GM12878 (cell line): Measurements from ENCODE around the gene KCNQ1. TPM values are rescaled to one million over a fixed set of nuclear protein-coding genes. Genes with fewer than 3 reads are reported as not detected.

Source experiments
- ATAC-seq: fragments of 200-7000 bp; cut with Tn5 transposase; 3 replicates; pipeline ENCODE4 v1.9.1; 2020; ENCODE audit warnings: mild to moderate bottlenecking, moderate library complexity
- BruUV-seq: library from RNA; stranded (reverse); fragments of 400-500 nt; replicated peaks from 2 replicates; lab custom pipeline; 2021; lab: Mats Ljungman, UMichigan
- CTCF ChIA-PET: fragments of 300-600 bp; sonication (Branson Sonifier 250); formaldehyde crosslinking; extraction: SDS; loops from one replicate; lab custom pipeline; 2021; ENCODE audit warnings: inconsistent platforms; lab: Yijun Ruan, JAX
- POLR2A ChIA-PET: fragments of 350-600 bp; formaldehyde crosslinking; extraction: SDS; loops from one replicate; lab custom pipeline; 2021; ENCODE audit warnings: inconsistent platforms; lab: Charles Lee
- RAD21 ChIA-PET: fragments of 300-600 bp; sonication (Branson Sonifier 250); formaldehyde crosslinking; loops from one replicate; lab custom pipeline; 2023; ENCODE audit warnings: antibody characterized with exemption; ENCODE audit not compliant: unreplicated experiment; lab: Charles Lee
- SMC1A ChIA-PET: fragments of 300-600 bp; sonication (Branson Sonifier 250); formaldehyde crosslinking; loops from one replicate; lab custom pipeline; 2023; ENCODE audit not compliant: unreplicated experiment, uncharacterized antibody; lab: Charles Lee
- DNase-seq: peaks from one replicate; pipeline ENCODE4 v3.0.0-alpha.2; 2011; ENCODE audit warnings: low read depth, low spot score
- FAIRE-seq: peaks from 3 replicates; lab custom pipeline; 2011; peaks lifted over from hg19 to GRCh38; lab: Jason Lieb, UNC
- H2AFZ ChIP-seq: 2 replicates; pipeline ENCODE4 v1.6.0; 2011; ENCODE audit warnings: low read depth, low read length, control low read depth; ENCODE audit not compliant: control insufficient read depth
- H3K27ac ChIP-seq: 2 replicates; pipeline ENCODE4 v1.5.1; 2011; ENCODE audit warnings: control low read depth; ENCODE audit not compliant: control insufficient read depth, insufficient read depth
- H3K27me3 ChIP-seq, 2 experiments: replicated peaks in 1 of 2; 2 replicates each; pipeline versions ENCODE4 v1.6.0 to v1.6.1; 2011; ENCODE audit warnings: low read length in 1 of 2; ENCODE audit not compliant: control insufficient read depth in 2 of 2, insufficient read depth in 2 of 2
- H3K36me3 ChIP-seq, 2 experiments: 2 replicates each; pipeline ENCODE4 v1.5.1; 2011; ENCODE audit warnings: low read length in 1 of 2; ENCODE audit not compliant: control insufficient read depth in 2 of 2, insufficient read depth in 2 of 2
- H3K4me1 ChIP-seq: 2 replicates; pipeline ENCODE4 v1.6.1; 2011; ENCODE audit warnings: mild to moderate bottlenecking, low read length, moderate library complexity, mixed read lengths; ENCODE audit not compliant: control insufficient read depth, insufficient read depth
- H3K4me2 ChIP-seq: 2 replicates; pipeline ENCODE4 v1.6.0; 2011; ENCODE audit warnings: control low read depth; ENCODE audit not compliant: control insufficient read depth, insufficient read depth
- H3K4me3 ChIP-seq: fragments of 200-600 bp; sonication (generic); 2 replicates; pipeline ENCODE4 v1.5.1; 2016
- H3K79me2 ChIP-seq: 2 replicates; pipeline ENCODE4 v1.6.0; 2011; ENCODE audit warnings: low read length; ENCODE audit not compliant: control insufficient read depth, insufficient read depth
- H3K9ac ChIP-seq: 2 replicates; pipeline ENCODE4 v1.8.0; 2011; ENCODE audit warnings: low read length, control low read depth, mixed read lengths; ENCODE audit not compliant: control insufficient read depth, insufficient read depth
- H3K9me3 ChIP-seq: replicated peaks from 3 replicates; pipeline ENCODE4 v1.5.1; 2011; ENCODE audit warnings: mild to moderate bottlenecking, low read length; ENCODE audit not compliant: control insufficient read depth, insufficient read depth
- H4K20me1 ChIP-seq: 2 replicates; pipeline ENCODE4 v1.6.0; 2011; ENCODE audit not compliant: control insufficient read depth, insufficient read depth
- CBFB ChIP-seq: IDR thresholded peaks from 2 replicates; pipeline ENCODE4 v1.6.1; 2016; ENCODE audit warnings: antibody characterized with exemption, low read depth
- ESRRA ChIP-seq: IDR thresholded peaks from 2 replicates; pipeline ENCODE4 v1.6.1; 2012; ENCODE audit warnings: mild to moderate bottlenecking, low read length, improper control_type of control experiment
- IKZF1 ChIP-seq: fragments of 450-650 bp; conservative IDR thresholded peaks from 2 replicates; pipeline ENCODE4 v1.6.1; 2017; ENCODE audit warnings: antibody characterized with exemption, mild to moderate bottlenecking
- MYB ChIP-seq: fragments of 150-350 bp; IDR thresholded peaks from 2 replicates; pipeline ENCODE4 v1.6.1; 2014; ENCODE audit warnings: mild to moderate bottlenecking, low read depth, low read length, borderline replicate concordance
- NR2C2 ChIP-seq: IDR thresholded peaks from 2 replicates; pipeline ENCODE4 v1.6.1; 2011; ENCODE audit warnings: borderline replicate concordance, low read depth; ENCODE audit not compliant: control insufficient read depth, insufficient read length
- PML ChIP-seq: IDR thresholded peaks from 2 replicates; pipeline ENCODE4 v1.6.1; 2012; ENCODE audit warnings: low read length, inconsistent platforms
- RCOR1 ChIP-seq: conservative IDR thresholded peaks from 2 replicates; pipeline ENCODE4 v1.6.1; 2012; ENCODE audit warnings: low read depth, low read length, improper control_type of control experiment
- RELA ChIP-seq: fragments of 450-650 bp; IDR thresholded peaks from 2 replicates; pipeline ENCODE4 v1.8.0; 2014; ENCODE audit warnings: borderline replicate concordance; ENCODE audit not compliant: partially characterized antibody
- SMAD1 ChIP-seq: fragments of 450-650 bp; IDR thresholded peaks from 2 replicates; pipeline ENCODE4 v1.6.1; 2018; ENCODE audit warnings: mild to moderate bottlenecking, low read depth; ENCODE audit not compliant: partially characterized antibody
- SREBF1 ChIP-seq: IDR thresholded peaks from 2 replicates; pipeline ENCODE4 v1.6.1; 2012; ENCODE audit warnings: mild to moderate bottlenecking, low read length
- YY1 ChIP-seq: IDR thresholded peaks from 2 replicates; pipeline ENCODE4 v1.6.1; 2011; ENCODE audit warnings: low read depth, mild to moderate bottlenecking, low read length
- ZNF622 ChIP-seq: fragments of 450-650 bp; IDR thresholded peaks from 2 replicates; pipeline ENCODE4 v1.6.1; 2017; ENCODE audit warnings: mild to moderate bottlenecking, inconsistent platforms
- WGBS: methylation state at CpG from one replicate; pipeline ENCODE4 v1.1.6; 2016; ENCODE audit warnings: low lambda C conversion rate; ENCODE audit not compliant: insufficient replicate concordance, insufficient coverage; ENCODE audit errors: missing lambda C conversion rate; 5-methylcytosine and 5-hydroxymethylcytosine counted together
- in situ Hi-C: fragments of 300-500 bp; cut with MboI; formaldehyde crosslinking; loops from 9 replicates; pipeline ENCODE4 v1.14.3; 2018; ENCODE audit warnings: mixed read lengths
- intact Hi-C: fragments of 100-400 bp; cut with micrococcal nuclease; formaldehyde crosslinking; loops from one replicate; pipeline ENCODE4 v1.14.2; 2022; ENCODE audit not compliant: unreplicated experiment
- polyA plus RNA-seq, 11 experiments: library from polyadenylated mRNA; depleted of rRNA in 4 of 11; unstranded in 6 of 11; stranded (reverse) in 5 of 11; fragments of >200 nt; fragmentation: Nextera tagmentation in 4 of 11; fragmentation: Illumina TruSeq in 1 of 11; extraction: Ambion mirVana in 4 of 11; extraction: Trizol in 1 of 11; gene quantifications; 1 replicate in 1 of 11; 2 replicates in 10 of 11; pipeline versions ENCODE4 v1.2.1 to v1.2.3, GENCODE V29; 2011 to 2016; ENCODE audit warnings: inconsistent platforms in 2 of 11, missing spikeins in 2 of 11, low read depth in 1 of 11
- total RNA-seq, 4 experiments: library from RNA; depleted of rRNA in 3 of 4; stranded (reverse); fragments of >200 nt in 3 of 4; fragmentation: Illumina TruSeq in 1 of 4; extraction: Trizol in 1 of 4; gene quantifications; 2 replicates each; pipeline versions ENCODE4 v1.2.1 to v1.2.3, GENCODE V29; 2013 to 2021
- TF ChIP-seq, protein P1 (sequence below): fragments of 450-650 bp; IDR thresholded peaks from 2 replicates; pipeline ENCODE4 v1.6.1; 2018; ENCODE audit warnings: mild to moderate bottlenecking, low read depth, moderate library complexity; ENCODE audit not compliant: partially characterized antibody
- TF ChIP-seq, protein P2 (sequence below): fragments of 450-650 bp; formaldehyde crosslinking; IDR thresholded peaks from 2 replicates; pipeline ENCODE4 v1.4.0; 2022; ENCODE audit warnings: mild to moderate bottlenecking, moderate library complexity
- TF ChIP-seq, protein P3 (sequence below): IDR thresholded peaks from 2 replicates; pipeline ENCODE4 v1.6.1; 2012; ENCODE audit warnings: low read length, inconsistent platforms

Gene KCNQ1
- total and polyA plus RNA-seq, 10 of the 15 experiments (the other 5 are each of a cell fraction or from before 2014, with no cell fraction given), result 0.03 to 0.15 (median 0.12) TPM; not detected in 7

DNA sequence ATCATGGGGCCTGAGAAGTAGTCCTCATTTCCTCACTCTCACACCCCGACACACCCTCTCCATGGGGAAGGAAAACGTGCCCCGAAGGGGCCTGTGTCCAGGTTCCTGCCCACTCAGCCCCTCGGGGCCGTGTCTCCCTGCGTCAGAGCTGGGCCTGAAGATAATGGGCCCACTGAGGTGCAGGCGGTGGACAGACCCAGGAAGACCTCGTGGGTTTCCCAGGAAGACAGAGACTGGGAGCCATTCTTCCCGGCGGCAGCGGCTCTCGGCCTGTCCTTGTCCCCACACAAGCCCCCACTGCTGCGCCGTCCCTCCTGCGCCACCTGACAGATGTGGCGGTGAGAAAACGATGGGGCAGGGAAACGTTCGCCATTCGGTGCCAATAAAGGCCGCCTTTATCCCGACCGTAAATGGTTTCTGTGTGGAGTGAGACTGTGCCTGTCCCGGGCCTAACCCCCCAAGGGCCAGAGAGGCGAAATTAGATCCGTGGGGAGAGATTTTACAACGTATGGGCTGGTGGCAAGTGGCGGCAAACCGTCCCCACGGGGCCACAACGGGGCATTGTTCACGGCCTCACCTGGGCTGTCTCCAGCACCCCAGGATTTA, 351.8 kb downstream of the KCNQ1 start (continued):
- TF ChIP-seq MYB (no peak), SREBF1 (no peak), YY1 (no peak)

DNA sequence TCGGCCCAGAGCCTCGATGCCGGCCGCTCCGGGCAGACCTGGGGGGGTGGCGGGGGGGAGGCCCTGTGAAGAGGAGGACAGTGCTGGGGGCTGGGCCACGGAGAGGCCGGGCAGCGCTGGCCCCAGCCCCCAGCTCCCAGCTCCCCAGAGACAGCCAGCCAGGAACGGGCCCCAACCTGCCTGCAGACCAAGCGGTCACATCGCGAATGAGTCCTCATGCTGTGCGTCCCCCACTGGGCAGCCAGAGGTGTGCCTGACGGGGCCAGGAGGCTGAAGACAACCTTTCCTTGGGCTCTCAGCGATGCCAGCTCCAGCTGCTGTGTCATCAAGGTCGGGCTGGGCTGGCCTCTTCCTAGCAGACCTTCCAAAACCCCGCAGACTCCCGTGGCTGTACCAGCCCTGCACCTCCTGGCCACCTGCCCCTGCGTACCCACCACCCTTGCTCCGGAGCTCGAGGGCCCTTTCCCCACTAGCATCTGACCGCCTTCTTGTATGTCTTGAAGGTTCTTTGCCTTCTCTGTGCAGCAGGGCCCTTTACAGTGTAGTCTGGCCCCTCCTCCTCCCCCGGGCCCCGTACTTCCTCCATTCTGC, 352.4 kb downstream of the KCNQ1 start:
- no peaks in the 10 kb centered on the region for H3K9me3 ChIP-seq
- 44% methylated on average over 24 of the region's 25 CpGs for WGBS
- H4K20me1 ChIP-seq, result no peaks in the 10 kb centered on the region
- H3K4me2 ChIP-seq, result no peak overlapping the region
- no peak overlapping the region for H3K9ac ChIP-seq
- H2AFZ ChIP-seq, result no peak overlapping the region
- no TSS peak for BruUV-seq
- POLR2A ChIA-PET, result no interaction called here
- no peak for FAIRE-seq
- DNase-seq, result no peak
- no peaks in the 10 kb centered on the region for H3K4me1 ChIP-seq
- SMC1A ChIA-PET, result no interaction called here
- ATAC-seq, result no peak
- in situ Hi-C loops, result no loop called here
- no peaks in the 10 kb centered on the region for H3K79me2 ChIP-seq
- intact Hi-C loops, result no loop called here
- H3K27ac ChIP-seq, result no peak overlapping the region
- H3K4me3 ChIP-seq, result no peak overlapping the region
- H3K27me3 ChIP-seq, result no peaks in the 10 kb centered on the region
- CTCF ChIA-PET, result interaction anchor here (1.2 kb wide), 1 partner anchor 377 kb away, joined by 4 read pairs; no protein-coding TSS in a partner anchor
- RAD21 ChIA-PET, result no interaction called here
- H3K36me3 ChIP-seq, result no peaks in the 10 kb centered on the region
- TF ChIP-seq, protein P1, sequence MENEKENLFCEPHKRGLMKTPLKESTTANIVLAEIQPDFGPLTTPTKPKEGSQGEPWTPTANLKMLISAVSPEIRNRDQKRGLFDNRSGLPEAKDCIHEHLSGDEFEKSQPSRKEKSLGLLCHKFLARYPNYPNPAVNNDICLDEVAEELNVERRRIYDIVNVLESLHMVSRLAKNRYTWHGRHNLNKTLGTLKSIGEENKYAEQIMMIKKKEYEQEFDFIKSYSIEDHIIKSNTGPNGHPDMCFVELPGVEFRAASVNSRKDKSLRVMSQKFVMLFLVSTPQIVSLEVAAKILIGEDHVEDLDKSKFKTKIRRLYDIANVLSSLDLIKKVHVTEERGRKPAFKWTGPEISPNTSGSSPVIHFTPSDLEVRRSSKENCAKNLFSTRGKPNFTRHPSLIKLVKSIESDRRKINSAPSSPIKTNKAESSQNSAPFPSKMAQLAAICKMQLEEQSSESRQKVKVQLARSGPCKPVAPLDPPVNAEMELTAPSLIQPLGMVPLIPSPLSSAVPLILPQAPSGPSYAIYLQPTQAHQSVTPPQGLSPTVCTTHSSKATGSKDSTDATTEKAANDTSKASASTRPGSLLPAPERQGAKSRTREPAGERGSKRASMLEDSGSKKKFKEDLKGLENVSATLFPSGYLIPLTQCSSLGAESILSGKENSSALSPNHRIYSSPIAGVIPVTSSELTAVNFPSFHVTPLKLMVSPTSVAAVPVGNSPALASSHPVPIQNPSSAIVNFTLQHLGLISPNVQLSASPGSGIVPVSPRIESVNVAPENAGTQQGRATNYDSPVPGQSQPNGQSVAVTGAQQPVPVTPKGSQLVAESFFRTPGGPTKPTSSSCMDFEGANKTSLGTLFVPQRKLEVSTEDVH, result no peak
- TF ChIP-seq, protein P2, sequence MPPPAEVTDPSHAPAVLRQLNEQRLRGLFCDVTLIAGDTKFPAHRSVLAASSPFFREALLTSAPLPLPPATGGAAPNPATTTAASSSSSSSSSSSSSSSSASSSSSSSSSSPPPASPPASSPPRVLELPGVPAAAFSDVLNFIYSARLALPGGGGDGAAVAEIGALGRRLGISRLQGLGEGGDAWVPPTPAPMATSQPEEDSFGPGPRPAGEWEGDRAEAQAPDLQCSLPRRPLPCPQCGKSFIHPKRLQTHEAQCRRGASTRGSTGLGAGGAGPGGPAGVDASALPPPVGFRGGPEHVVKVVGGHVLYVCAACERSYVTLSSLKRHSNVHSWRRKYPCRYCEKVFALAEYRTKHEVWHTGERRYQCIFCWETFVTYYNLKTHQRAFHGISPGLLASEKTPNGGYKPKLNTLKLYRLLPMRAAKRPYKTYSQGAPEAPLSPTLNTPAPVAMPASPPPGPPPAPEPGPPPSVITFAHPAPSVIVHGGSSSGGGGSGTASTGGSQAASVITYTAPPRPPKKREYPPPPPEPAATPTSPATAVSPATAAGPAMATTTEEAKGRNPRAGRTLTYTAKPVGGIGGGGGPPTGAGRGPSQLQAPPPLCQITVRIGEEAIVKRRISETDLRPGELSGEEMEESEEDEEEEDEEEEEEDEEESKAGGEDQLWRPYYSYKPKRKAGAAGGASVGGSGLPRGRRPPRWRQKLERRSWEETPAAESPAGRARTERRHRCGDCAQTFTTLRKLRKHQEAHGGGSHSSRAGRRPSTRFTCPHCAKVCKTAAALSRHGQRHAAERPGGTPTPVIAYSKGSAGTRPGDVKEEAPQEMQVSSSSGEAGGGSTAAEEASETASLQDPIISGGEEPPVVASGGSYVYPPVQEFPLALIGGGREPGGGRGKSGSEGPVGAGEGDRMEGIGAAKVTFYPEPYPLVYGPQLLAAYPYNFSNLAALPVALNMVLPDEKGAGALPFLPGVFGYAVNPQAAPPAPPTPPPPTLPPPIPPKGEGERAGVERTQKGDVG (CRISPR knock-in tag), result no peak
- no peak for TF ChIP-seq ESRRA
- TF ChIP-seq CBFB, result no peak
- no peak for TF ChIP-seq SMAD1
- TF ChIP-seq ZNF622, result no peak
- TF ChIP-seq, protein P3, sequence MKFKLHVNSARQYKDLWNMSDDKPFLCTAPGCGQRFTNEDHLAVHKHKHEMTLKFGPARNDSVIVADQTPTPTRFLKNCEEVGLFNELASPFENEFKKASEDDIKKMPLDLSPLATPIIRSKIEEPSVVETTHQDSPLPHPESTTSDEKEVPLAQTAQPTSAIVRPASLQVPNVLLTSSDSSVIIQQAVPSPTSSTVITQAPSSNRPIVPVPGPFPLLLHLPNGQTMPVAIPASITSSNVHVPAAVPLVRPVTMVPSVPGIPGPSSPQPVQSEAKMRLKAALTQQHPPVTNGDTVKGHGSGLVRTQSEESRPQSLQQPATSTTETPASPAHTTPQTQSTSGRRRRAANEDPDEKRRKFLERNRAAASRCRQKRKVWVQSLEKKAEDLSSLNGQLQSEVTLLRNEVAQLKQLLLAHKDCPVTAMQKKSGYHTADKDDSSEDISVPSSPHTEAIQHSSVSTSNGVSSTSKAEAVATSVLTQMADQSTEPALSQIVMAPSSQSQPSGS, result no peak
- no peak for TF ChIP-seq PML
- TF ChIP-seq RELA, result no peak
- TF ChIP-seq NR2C2, result no peak
- no peak for TF ChIP-seq IKZF1
- no peak for TF ChIP-seq RCOR1
